GM21367 (cell line): ENCODE results near the gene ZNF692.
"Not testable (repeated sequence)": the region's sequence is repeated elsewhere in the genome, so short reads cannot be mapped to it uniquely, and the experiment has no call there.

Source experiments
- ATAC-seq: cut with Tn5 transposase; IDR thresholded peaks from one replicate; pipeline ENCODE4 v1.9.1; 2021; ENCODE audit not compliant: unreplicated experiment

ZNF692 gene

DNA sequence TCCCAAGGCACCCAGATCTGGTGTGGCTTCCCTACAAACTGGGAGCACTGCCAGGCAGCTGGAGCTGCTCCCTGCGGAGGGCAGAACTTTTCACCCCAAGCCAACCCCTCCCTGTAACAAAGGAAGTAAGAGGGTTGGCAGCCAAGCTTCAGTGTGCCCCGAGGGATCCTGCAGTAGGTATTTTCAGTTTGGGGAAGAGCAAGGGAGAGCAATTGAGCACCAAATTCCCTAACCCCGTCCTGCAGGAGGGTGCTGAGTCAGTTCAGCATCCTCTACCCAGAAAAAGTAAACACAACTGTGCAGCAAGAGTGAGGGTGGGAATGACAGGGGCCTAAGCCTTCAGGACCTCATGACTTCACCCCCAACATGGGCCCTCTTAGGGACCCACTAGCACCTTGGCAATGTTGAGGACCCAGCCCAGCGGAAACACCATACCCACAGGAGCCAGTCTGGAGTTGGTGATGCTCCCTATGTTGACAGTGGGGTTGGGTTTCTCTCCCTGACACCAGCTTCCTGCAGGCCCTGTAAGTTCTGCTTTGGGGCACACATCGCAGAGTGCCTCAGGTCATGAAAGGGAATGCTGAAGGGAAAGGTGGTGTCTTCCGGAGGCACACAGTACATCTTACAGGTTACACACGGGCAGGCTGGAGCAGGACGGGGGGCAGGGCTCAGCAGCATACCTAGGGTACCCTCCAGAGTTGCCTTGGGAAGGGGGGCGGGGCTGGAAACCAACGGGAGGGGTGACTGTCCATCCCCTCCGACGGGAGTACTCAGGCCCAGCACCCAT is 48.0 kb downstream of the ZNF692 start:
- no peak for ATAC-seq

DNA sequence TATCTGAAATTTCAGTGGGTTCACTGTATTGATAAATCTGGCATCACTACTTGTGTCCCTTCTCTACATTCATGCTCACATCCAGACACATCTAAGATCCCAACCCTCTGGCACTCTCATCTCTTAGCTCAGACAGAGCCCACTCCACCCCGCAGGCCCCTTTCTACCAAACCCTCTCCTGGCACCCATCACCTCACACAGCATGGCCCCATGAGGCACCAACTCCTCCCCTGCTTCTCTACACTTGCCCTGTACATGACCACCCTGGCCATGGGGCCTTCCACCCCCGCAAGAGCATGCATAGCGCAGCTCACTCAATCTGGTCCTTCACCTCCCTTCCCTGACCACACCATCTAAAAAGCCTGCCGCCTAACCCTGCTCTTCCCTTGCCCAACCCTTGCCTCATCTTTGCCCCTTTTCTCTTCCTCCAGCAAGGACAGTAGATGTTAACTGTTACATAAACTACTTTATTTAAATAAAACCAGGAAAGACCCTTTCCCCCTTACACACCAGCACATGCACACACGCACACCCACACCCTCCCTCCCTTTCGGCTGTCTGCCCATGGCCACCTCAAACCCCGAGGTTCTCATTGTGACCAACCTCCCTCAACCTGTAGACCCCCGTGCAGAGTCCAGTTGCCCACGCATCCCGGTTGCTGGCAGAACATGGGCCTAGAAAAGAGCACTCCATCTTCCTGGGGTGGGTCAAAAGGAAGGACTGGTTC is 48.7 kb downstream of the ZNF692 start:
- no peak for ATAC-seq

DNA sequence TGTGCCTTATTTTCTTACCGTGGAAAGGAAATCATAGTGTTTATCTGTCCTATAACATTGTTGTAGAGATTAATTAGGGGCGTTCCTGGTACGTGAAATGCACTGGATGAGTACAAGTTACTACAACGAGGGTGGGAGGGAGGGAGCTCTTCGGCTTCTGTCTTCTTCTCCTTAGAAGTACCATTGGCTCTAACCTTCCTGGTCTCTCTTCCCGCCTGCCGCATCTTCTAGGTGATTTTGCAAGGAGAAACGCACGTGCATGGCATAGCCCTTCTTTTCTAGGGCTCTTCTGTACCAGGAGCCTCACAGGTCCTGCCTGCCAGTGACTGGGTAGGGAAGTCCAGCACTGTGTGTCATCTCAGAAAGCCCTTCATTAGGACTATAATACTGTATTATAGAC is 50.0 kb downstream of the ZNF692 start:
- ATAC-seq: no peak

GRCh38 chr1:248807067-248807737 is 51.7 kb downstream of the ZNF692 start:
- peak; percentile 52 for ATAC-seq

- no peak for ATAC-seq
Observed at GRCh38 chr1:248805876-248806275, 53.0 kb downstream of the ZNF692 start.

GRCh38 chr1:248804771-248805681 is 53.9 kb downstream of the ZNF692 start:
- ATAC-seq: peak; percentile 88

GRCh38 chr1:248803501-248803900 is 55.4 kb downstream of the ZNF692 start:
- ATAC-seq: not testable (repeated sequence)

DNA sequence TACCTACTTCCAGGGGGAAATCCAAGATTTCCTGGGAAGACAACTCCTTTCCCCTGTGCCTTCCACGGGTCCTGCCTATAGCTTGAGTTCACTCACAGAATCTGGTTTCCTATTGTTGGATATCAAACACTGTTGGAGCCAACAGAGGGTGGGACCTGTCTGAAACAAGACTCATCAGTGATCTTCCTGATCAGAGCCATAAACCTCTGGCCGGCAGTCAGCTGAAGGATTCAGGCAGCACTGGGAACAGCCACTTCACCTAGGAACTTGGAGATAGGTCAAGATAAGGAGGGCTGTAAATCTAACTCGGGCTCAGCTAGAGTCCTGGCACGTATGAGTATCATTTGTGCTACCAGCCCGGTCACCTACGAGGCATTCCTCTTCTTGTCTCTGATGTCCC is 56.4 kb downstream of the ZNF692 start:
- ATAC-seq: no peak

DNA sequence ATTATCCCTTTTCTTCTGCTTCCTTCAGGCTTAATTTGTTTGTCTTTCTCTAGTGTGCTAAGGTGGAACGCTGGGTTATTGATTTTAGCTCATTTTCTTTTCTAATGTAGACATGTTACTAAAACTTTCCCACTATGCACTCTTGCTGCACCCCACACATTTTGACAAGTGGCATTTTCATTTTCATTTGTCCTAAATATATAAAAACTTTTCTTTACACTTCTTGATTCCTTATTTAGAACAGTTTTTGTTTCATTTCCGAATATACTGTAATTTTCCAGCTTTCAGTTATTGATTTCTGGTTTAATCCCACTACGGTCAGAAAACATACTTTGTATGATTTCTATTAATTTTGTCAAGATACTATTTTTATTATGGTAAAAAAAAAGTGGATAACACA is 58.4 kb downstream of the ZNF692 start:
- no peak for ATAC-seq
